Ovary (tissue), 3 donors: Measurements from ENCODE around the gene HTRA1.

Experiments
- CTCF ChIP-seq, 3 donors: fragments of 450-650 bp in 2 of 3; fragments of 200-600 bp in 1 of 3; IDR thresholded peaks; one replicate each; pipeline versions ENCODE4 v1.5.1 to v1.8.0; 2016 to 2022; ENCODE audit warnings: antibody characterized with exemption in 3 of 3, mild to moderate bottlenecking in 1 of 3
- EP300 ChIP-seq: sonication (generic); formaldehyde crosslinking; IDR thresholded peaks from one replicate; pipeline ENCODE4 v1.6.1; 2017; ENCODE audit warnings: antibody characterized with exemption
- POLR2A ChIP-seq: fragments of 450-650 bp; IDR thresholded peaks from one replicate; pipeline ENCODE4 v1.6.1; 2017; ENCODE audit warnings: antibody characterized with exemption, mild to moderate bottlenecking, moderate library complexity
- donor health status: DM: no; HTN: no; CAD: no.

DNA sequence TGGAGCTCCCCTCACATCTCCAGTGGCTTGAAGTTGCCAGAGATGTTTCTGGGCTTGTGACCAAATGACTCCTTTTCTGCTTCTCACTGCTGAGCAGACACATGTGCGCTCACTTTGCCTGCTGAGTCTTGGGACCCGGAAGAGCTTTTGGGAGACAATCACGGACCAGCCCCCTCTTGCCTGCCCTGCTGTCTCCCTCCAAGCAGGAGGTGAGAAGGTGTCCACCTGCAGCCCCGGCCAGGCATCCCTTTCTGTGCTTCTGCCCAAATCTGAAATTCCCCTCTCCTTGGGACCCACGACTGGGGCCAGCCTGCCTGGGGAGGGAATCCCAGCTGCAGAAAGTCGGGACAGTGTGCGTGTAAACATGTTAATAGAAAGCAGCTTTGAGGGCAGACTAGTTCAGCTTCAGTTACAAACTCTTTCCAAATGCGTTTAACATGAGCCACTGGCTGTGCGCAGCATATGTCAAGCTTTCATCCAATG is 31.7 kb downstream of the HTRA1 start:
- TF ChIP-seq POLR2A: no peak
- TF ChIP-seq CTCF (IDR thresholded peaks at IDR 0.05): no peak
- no peak for TF ChIP-seq EP300
